Stomach (tissue), 9 donors: ENCODE data around the gene OLFM1. TPM values are rescaled to one million over a fixed set of nuclear protein-coding genes. Genes with fewer than 3 reads are reported as not detected.
"Not testable (repeated sequence)": the region's sequence is repeated elsewhere in the genome, so short reads cannot be mapped to it uniquely, and the experiment has no call there.

ENCODE experiments used
- DNase-seq, 2 donors: peaks; one replicate each; pipeline versions ENCODE4 v3.0.0 to v3.0.0-alpha.2; 2013 to 2019
- H3K27ac ChIP-seq, 5 donors: fragments of 200-600 bp in 4 of 5; sonication (generic) in 4 of 5; one replicate each; pipeline ENCODE4 v1.5.1; 2013 to 2019; ENCODE audit warnings: mild to moderate bottlenecking in 1 of 5, moderate library complexity in 1 of 5
- H3K27me3 ChIP-seq, 3 donors: fragments of 200-600 bp; sonication (generic); one replicate each; pipeline ENCODE4 v1.5.1; 2017 to 2019; ENCODE audit warnings: mixed run types in 1 of 3
- H3K36me3 ChIP-seq, 4 donors: fragments of 200-600 bp; sonication (generic); 1 replicate in 3 of 4; 2 replicates in 1 of 4; pipeline ENCODE4 v1.5.1; 2016 to 2019
- H3K4me1 ChIP-seq, 4 donors: fragments of 200-600 bp; sonication (generic); one replicate each; pipeline ENCODE4 v1.5.1; 2016 to 2019
- H3K4me3 ChIP-seq, 4 donors: fragments of 200-600 bp; sonication (generic) in 3 of 4; one replicate each; pipeline ENCODE4 v1.5.1; 2016 to 2019; ENCODE audit warnings: mild to moderate bottlenecking in 1 of 4
- H3K9me3 ChIP-seq, 4 donors: fragments of 200-600 bp; sonication (generic); one replicate each; pipeline ENCODE4 v1.5.1; 2016 to 2019
- EP300 ChIP-seq: sonication (generic); formaldehyde crosslinking; IDR thresholded peaks from one replicate; pipeline ENCODE4 v1.6.1; 2017; ENCODE audit warnings: antibody characterized with exemption
- POLR2A ChIP-seq, 4 donors: fragments of 450-650 bp; IDR thresholded peaks; one replicate each; pipeline ENCODE4 v1.6.1; 2016; ENCODE audit warnings: antibody characterized with exemption in 4 of 4, control low read depth in 2 of 4, mild to moderate bottlenecking in 1 of 4, moderate library complexity in 1 of 4
- POLR2AphosphoS5 ChIP-seq, 3 donors: sonication (generic); formaldehyde crosslinking; IDR thresholded peaks; one replicate each; pipeline ENCODE4 v1.6.1; 2016; ENCODE audit warnings: antibody characterized with exemption in 3 of 3
- WGBS, 5 donors: extraction: QIAGEN DNeasy Blood & Tissue Kit in 3 of 5; methylation state at CpG; one replicate each; pipeline versions ENCODE4 v1.1.5 to v1.1.7; 2013 to 2018; 5-methylcytosine and 5-hydroxymethylcytosine counted together
- intact Hi-C: fragments of 100-400 bp; cut with DNase I; formaldehyde crosslinking; loops from one replicate; pipeline ENCODE4 v1.15.1; 2023; ENCODE audit warnings: low total_unique reads
- polyA plus RNA-seq, 3 donors: library from polyadenylated mRNA; stranded (reverse); fragments of 200-250 nt; gene quantifications; one replicate each; pipeline ENCODE4 v1.2.3, GENCODE V29; 2013
- total RNA-seq, 5 donors: library from RNA; depleted of rRNA; stranded (reverse); fragments of >200 nt; gene quantifications; one replicate each; pipeline versions ENCODE4 v1.1.0 to v1.2.3, GENCODE V29; 2014 to 2016
- TF ChIP-seq, protein P1 (sequence below), 7 experiments: fragments of 450-650 bp in 4 of 7; fragments of 200-600 bp in 3 of 7; sonication (generic) in 3 of 7; IDR thresholded peaks; one replicate each; pipeline ENCODE4 v1.5.1; 2016 to 2019; ENCODE audit warnings: antibody characterized with exemption in 7 of 7, control low read depth in 2 of 7, mild to moderate bottlenecking in 1 of 7
- donor health status: healthy with polysubstance abuse.
- donor health status: Bipolar disorder and iron deficiency.
- donor health status: healthy.

OLFM1 gene
- total and polyA plus RNA-seq, 8 donors, result 0.29 to 58.3 (median 10.5) TPM; not detected in 1

DNA sequence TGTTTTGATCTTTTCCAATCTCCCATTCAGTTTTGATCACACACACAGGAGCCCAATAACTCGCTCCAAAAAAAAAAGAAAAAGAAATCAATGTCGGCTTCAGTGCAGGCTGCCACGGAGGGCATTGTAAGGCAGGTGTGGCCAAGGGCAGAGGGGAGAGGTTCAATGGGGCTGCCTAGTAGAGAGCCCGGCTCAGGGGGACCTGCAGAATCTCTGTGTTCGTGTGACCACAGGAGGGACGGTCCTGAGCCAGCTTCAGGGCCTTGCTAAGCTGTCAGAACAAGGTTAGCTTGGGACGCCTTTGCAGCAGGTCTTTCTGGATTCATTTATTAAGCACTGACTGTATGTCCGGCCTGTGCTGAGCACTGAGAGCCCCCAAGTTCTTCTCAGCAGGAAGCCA is 22.2 kb downstream of the OLFM1 start:
- no peak for DNase-seq
- Histone ChIP-seq H3K27me3 (peaks cover 0 to 78% (median 24%) of the 10 kb centered on the region in 3 donors), H3K36me3 (no peaks in the 10 kb centered on the region), H3K9me3 (no peaks in the 10 kb centered on the region), H3K4me1 (no peaks in the 10 kb centered on the region), H3K27ac (no peak overlapping the region), H3K4me3 (no peak overlapping the region)
- intact Hi-C loops, result no loop called here
- 37 to 44% (median 43%) methylated on average over 8 of the region's 8 CpGs for WGBS, 5 donors
- no peak for TF ChIP-seq EP300
- TF ChIP-seq POLR2AphosphoS5 (IDR thresholded peaks at IDR 0.05), result no peak
- TF ChIP-seq, protein P1, sequence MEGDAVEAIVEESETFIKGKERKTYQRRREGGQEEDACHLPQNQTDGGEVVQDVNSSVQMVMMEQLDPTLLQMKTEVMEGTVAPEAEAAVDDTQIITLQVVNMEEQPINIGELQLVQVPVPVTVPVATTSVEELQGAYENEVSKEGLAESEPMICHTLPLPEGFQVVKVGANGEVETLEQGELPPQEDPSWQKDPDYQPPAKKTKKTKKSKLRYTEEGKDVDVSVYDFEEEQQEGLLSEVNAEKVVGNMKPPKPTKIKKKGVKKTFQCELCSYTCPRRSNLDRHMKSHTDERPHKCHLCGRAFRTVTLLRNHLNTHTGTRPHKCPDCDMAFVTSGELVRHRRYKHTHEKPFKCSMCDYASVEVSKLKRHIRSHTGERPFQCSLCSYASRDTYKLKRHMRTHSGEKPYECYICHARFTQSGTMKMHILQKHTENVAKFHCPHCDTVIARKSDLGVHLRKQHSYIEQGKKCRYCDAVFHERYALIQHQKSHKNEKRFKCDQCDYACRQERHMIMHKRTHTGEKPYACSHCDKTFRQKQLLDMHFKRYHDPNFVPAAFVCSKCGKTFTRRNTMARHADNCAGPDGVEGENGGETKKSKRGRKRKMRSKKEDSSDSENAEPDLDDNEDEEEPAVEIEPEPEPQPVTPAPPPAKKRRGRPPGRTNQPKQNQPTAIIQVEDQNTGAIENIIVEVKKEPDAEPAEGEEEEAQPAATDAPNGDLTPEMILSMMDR (IDR thresholded peaks at IDR 0.05), result no peak
- no peak for TF ChIP-seq POLR2A (IDR thresholded peaks at IDR 0.05)

DNA sequence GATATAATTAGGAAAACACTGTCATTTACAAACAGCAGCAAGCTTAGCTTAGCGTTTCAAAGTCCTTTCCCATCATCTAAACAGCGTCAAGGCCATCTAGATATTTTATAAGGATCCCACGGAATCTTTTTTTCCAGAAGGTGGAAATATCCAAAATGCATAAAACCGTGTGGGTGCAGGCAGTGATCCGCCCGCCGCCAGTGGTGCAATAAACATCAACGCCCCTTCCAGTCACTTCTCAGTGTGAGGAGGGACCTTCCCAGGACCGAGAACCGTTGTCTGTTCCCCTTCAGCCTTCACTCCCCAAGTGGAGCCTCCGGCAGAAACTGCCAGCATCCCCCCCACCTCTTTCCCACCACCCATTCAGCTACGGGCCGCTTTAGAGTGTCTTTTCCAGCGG is 22.9 kb downstream of the OLFM1 start:
- no peak for TF ChIP-seq POLR2AphosphoS5 (IDR thresholded peaks at IDR 0.05)
- TF ChIP-seq, protein P1 (IDR thresholded peaks at IDR 0.05), result no peak
- 63 to 69% (median 67%) methylated on average over 14 of the region's 14 CpGs for WGBS, 5 donors
- H3K4me3 ChIP-seq, result no peak overlapping the region
- H3K36me3 ChIP-seq, result no peaks in the 10 kb centered on the region
- DNase-seq, result no peak
- H3K27ac ChIP-seq, result no peak overlapping the region
- H3K4me1 ChIP-seq, result no peaks in the 10 kb centered on the region
- H3K9me3 ChIP-seq, result no peaks in the 10 kb centered on the region
- peaks cover 0 to 71% (median 18%) of the 10 kb centered on the region in 3 donors for H3K27me3 ChIP-seq
- intact Hi-C loops, result no loop called here

DNA sequence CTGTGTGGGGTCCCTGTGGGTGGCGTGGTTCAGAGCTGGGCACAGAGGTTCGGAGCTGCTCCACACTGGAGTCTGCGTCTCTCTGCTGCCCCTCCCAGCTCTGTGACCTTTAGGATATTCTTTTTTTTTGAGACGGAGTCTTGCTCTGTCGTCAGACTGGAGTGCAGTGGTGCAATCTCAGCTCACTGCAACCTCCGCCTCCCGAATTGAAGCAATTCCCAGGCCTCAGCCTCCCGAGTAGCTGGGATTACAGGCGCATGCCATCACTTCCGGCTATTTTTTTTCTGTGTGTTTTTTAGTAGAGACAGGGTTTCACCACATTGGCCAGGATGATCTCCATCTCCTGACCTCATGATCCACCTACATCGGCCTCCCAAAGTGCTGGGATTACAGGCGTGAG is 24.1 kb downstream of the OLFM1 start:
- H3K4me1 ChIP-seq, intact Hi-C loops, H3K4me3 ChIP-seq, H3K27ac ChIP-seq, DNase-seq, H3K36me3 ChIP-seq, H3K9me3 ChIP-seq: not testable (repeated sequence)
- peaks cover 0 to 59% (median 11%) of the 10 kb centered on the region in 3 donors for H3K27me3 ChIP-seq
- WGBS, 5 donors, result 78 to 86% (median 82%) methylated on average over 12 of the region's 12 CpGs

DNA sequence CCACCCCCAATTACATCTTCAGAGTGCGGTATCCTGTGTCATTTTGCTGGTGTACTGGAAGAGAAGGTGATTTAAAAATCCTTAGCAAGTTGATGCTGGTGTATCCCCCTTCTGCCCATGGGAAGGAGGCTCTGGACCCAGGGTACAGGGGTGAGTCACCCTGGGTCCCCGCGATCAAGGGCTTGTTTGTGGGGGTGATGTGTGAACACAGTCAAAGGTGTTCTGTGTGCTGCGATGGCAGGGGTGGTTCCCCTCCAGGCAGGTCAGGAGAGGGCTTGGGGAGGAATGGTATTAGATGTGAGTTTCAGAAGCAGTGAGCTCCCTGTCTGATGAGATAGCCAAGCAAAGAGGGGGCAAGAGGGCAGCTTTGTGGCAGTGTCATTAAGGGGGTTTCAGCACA is 28.9 kb downstream of the OLFM1 start:
- WGBS, 5 donors, result 83 to 95% (median 90%) methylated on average over 4 of the region's 4 CpGs
- DNase-seq, result no peak
- Histone ChIP-seq H3K27ac (no peak overlapping the region), H3K4me1 (no peaks in the 10 kb centered on the region), H3K4me3 (no peak overlapping the region), H3K9me3 (peaks cover 0 to 6% (median 0%) of the 10 kb centered on the region in 4 donors), H3K36me3 (peaks cover 0 to 17% (median 3%) of the 10 kb centered on the region in 4 donors), H3K27me3 (peaks cover 0 to 13% (median 0%) of the 10 kb centered on the region in 3 donors)
- intact Hi-C loops, result no loop called here
- TF ChIP-seq POLR2AphosphoS5 (IDR thresholded peaks at IDR 0.05), result no peak
- TF ChIP-seq, protein P1 (IDR thresholded peaks at IDR 0.05), result no peak
- no peak for TF ChIP-seq EP300
- TF ChIP-seq POLR2A (IDR thresholded peaks at IDR 0.05), result no peak

DNA sequence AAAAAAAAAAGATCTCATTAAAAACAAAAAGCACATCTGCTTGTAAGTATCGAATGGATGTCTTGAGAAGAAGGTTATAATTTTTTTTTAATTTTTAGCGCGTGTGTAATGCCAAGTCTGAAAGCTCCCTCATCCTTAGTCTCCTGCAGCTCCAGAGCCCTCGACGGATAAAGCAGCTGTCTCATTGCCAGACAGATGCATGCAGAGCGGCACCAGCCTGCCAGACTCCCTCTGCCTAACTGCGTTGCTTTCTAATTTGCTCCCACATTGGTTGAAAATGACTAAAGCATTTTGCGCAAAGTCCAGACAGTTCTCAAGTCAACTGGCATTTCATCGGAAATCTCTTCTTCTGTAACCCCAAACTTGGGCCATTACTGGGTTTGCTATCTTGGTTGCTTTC is 29.4 kb downstream of the OLFM1 start:
- 81 to 89% (median 86%) methylated on average over 9 of the region's 9 CpGs for WGBS, 5 donors
- peak in 1 of 2 donors; percentile 52 for DNase-seq

More for the DNA sequence above, 29.4 kb downstream of the OLFM1 start:
- TF ChIP-seq POLR2A (IDR thresholded peaks at IDR 0.05), result no peak
- no peak for TF ChIP-seq EP300
- intact Hi-C loops, result no loop called here
- H3K9me3 ChIP-seq, result peaks cover 0 to 6% (median 0%) of the 10 kb centered on the region in 4 donors
- H3K4me3 ChIP-seq, result no peak overlapping the region
- no peaks in the 10 kb centered on the region for H3K4me1 ChIP-seq
- H3K36me3 ChIP-seq, result peaks cover 0 to 17% (median 3%) of the 10 kb centered on the region in 4 donors
- peaks cover 0 to 17% (median 0%) of the 10 kb centered on the region in 3 donors for H3K27me3 ChIP-seq
- H3K27ac ChIP-seq, result no peak overlapping the region
